Central memory CD8-positive, alpha-beta T cell (primary cell): ENCODE measurements around the gene SLC6A20.

Source experiments
- ATAC-seq: fragments of 150-1000 bp; cut with Tn5 transposase; replicated peaks from 2 replicates; pipeline ENCODE4 v1.10.0; 2022; ENCODE audit warnings: mild to moderate bottlenecking, moderate FRiP score, moderate number of reproducible peaks; ENCODE audit not compliant: poor library complexity, severe bottlenecking; ENCODE audit errors: extremely low read depth
- DNase-seq, 2 donors: peaks; one replicate each; pipeline ENCODE4 v3.0.0; 2021; ENCODE audit warnings: low spot score in 2 of 2
- H3K27ac Mint-ChIP-seq: one replicate; pipeline ENCODE4 v1.8.0; 2022; ENCODE audit warnings: low read depth, mild to moderate bottlenecking, moderate library complexity, mixed read lengths
- H3K27me3 Mint-ChIP-seq: one replicate; pipeline ENCODE4 v1.8.0; 2022; ENCODE audit warnings: mixed read lengths
- H3K36me3 Mint-ChIP-seq: one replicate; pipeline ENCODE4 v1.8.0; 2022; ENCODE audit warnings: mild to moderate bottlenecking, moderate library complexity, mixed read lengths; ENCODE audit not compliant: insufficient read depth
- H3K4me1 Mint-ChIP-seq: one replicate; pipeline ENCODE4 v1.8.0; 2022; ENCODE audit warnings: mixed read lengths
- H3K4me3 Mint-ChIP-seq: one replicate; pipeline ENCODE4 v1.8.0; 2022; ENCODE audit warnings: mild to moderate bottlenecking, moderate library complexity, mixed read lengths
- H3K9me3 Mint-ChIP-seq: one replicate; pipeline ENCODE4 v1.8.0; 2022; ENCODE audit warnings: mixed read lengths

SLC6A20 gene

DNA sequence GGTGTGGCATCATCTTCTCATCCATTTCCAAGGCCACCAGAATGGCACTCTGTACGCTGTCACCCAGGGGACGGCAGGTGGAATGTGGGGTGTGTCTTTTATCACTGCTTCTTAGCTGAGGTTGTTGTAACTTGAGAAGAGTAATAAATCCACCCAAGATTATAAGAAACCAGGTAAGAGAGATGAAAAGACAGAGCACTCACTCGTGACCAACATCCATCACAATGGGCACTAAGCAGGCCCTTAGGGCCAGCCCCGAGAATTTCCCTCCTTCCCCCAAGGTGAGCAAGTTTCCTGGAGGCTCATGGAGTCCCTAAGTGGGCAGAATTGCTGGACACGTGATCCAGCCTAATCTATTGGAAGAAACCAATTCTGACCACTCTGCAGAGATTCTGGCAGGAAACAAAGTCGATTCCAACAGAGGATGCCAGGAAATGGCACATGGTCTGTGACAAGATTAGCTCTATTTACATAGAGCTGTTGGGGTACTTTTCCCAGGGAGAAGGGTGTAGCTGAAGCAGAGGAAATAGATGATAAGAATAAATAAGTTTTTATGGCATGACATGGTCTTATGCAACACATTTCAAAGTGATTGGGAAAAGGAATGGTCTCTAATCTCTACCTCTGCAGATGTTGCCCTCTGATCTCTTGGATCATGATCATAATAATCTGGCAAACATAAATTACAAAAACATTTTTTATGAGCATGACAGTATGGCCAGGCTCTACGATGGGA, 22.5 kb downstream of the SLC6A20 start:
- H3K27ac Mint-ChIP-seq = no peak overlapping the region
- H3K27me3 Mint-ChIP-seq = peaks cover 13% of the 10 kb centered on the region
- H3K36me3 Mint-ChIP-seq = peaks cover 1% of the 10 kb centered on the region
- no peak overlapping the region for H3K4me3 Mint-ChIP-seq
- no peak for ATAC-seq
- H3K9me3 Mint-ChIP-seq = no peaks in the 10 kb centered on the region
- no peaks in the 10 kb centered on the region for H3K4me1 Mint-ChIP-seq
- no peak for DNase-seq

- H3K9me3 Mint-ChIP-seq = no peaks in the 10 kb centered on the region
- H3K27ac Mint-ChIP-seq = no peak overlapping the region
- H3K27me3 Mint-ChIP-seq = peaks cover 18% of the 10 kb centered on the region
Observed at GRCh38 chr3:45773072-45773471, 23.3 kb downstream of the SLC6A20 start.

GRCh38 chr3:45772341-45773035, 23.8 kb downstream of the SLC6A20 start:
- no peaks in the 10 kb centered on the region for H3K4me1 Mint-ChIP-seq
- peaks cover 23% of the 10 kb centered on the region for H3K27me3 Mint-ChIP-seq
- H3K36me3 Mint-ChIP-seq = peaks cover 1% of the 10 kb centered on the region
- ATAC-seq = no peak
- no peaks in the 10 kb centered on the region for H3K9me3 Mint-ChIP-seq
- no peak for DNase-seq
- no peak overlapping the region for H3K27ac Mint-ChIP-seq
- no peak overlapping the region for H3K4me3 Mint-ChIP-seq

More at GRCh38 chr3:45773072-45773471, 23.3 kb downstream of the SLC6A20 start:
- DNase-seq (no peak), ATAC-seq (no peak)
- H3K4me3 Mint-ChIP-seq = no peak overlapping the region
- no peaks in the 10 kb centered on the region for H3K4me1 Mint-ChIP-seq
- H3K36me3 Mint-ChIP-seq = peaks cover 1% of the 10 kb centered on the region

GRCh38 chr3:45771831-45772230, 24.5 kb downstream of the SLC6A20 start:
- H3K4me1 Mint-ChIP-seq = no peaks in the 10 kb centered on the region

GRCh38 chr3:45771166-45771775, 25.1 kb downstream of the SLC6A20 start:
- ATAC-seq (no peak), DNase-seq (no peak)
- H3K4me3 Mint-ChIP-seq = no peak overlapping the region
- no peaks in the 10 kb centered on the region for H3K9me3 Mint-ChIP-seq
- H3K27ac Mint-ChIP-seq = no peak overlapping the region
- no peaks in the 10 kb centered on the region for H3K4me1 Mint-ChIP-seq
- H3K27me3 Mint-ChIP-seq = peaks cover 17% of the 10 kb centered on the region
- H3K36me3 Mint-ChIP-seq = peaks cover 1% of the 10 kb centered on the region

More at GRCh38 chr3:45771831-45772230, 24.5 kb downstream of the SLC6A20 start:
- Mint-ChIP-seq H3K4me3 (no peak overlapping the region), H3K27me3 (peaks cover 22% of the 10 kb centered on the region), H3K36me3 (peaks cover 1% of the 10 kb centered on the region), H3K27ac (no peak overlapping the region), H3K9me3 (no peaks in the 10 kb centered on the region)
- ATAC-seq (no peak), DNase-seq (no peak)

GRCh38 chr3:45765958-45766357, 30.4 kb downstream of the SLC6A20 start:
- Mint-ChIP-seq H3K27ac (no peak overlapping the region), H3K4me3 (no peak overlapping the region), H3K36me3 (no peaks in the 10 kb centered on the region), H3K9me3 (no peaks in the 10 kb centered on the region), H3K27me3 (peaks cover 10% of the 10 kb centered on the region), H3K4me1 (peaks cover 6% of the 10 kb centered on the region)
- DNase-seq (no peak), ATAC-seq (no peak)

GRCh38 chr3:45765266-45765851, 31.0 kb downstream of the SLC6A20 start:
- ATAC-seq (no peak), DNase-seq (no peak)
- Mint-ChIP-seq H3K4me1 (peaks cover 6% of the 10 kb centered on the region), H3K4me3 (no peak overlapping the region), H3K9me3 (no peaks in the 10 kb centered on the region), H3K36me3 (no peaks in the 10 kb centered on the region), H3K27ac (no peak overlapping the region), H3K27me3 (peaks cover 10% of the 10 kb centered on the region)

DNA sequence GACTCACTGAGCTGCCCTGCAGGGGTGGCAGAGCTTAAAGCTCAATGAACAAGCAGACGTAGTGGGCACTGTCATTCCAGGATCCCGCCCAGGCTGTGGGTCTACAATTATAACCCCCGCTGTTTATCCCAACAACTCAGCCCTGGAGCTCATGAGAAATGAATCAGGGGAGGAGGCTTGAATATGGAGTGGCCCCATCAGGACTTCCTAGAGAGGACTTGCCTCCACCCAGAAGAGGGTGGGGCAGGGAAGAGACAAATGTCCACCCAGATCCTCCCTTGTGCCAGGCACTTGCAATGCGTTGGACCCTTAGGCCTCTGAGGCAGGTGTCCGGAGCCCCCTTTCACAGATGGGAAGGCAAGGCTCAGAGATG, 33.0 kb downstream of the SLC6A20 start:
- Mint-ChIP-seq H3K36me3 (no peaks in the 10 kb centered on the region), H3K27ac (no peak overlapping the region), H3K27me3 (peaks cover 7% of the 10 kb centered on the region), H3K9me3 (no peaks in the 10 kb centered on the region), H3K4me3 (no peak overlapping the region), H3K4me1 (peaks cover 6% of the 10 kb centered on the region)
- ATAC-seq = no peak
- DNase-seq = no peak

DNA sequence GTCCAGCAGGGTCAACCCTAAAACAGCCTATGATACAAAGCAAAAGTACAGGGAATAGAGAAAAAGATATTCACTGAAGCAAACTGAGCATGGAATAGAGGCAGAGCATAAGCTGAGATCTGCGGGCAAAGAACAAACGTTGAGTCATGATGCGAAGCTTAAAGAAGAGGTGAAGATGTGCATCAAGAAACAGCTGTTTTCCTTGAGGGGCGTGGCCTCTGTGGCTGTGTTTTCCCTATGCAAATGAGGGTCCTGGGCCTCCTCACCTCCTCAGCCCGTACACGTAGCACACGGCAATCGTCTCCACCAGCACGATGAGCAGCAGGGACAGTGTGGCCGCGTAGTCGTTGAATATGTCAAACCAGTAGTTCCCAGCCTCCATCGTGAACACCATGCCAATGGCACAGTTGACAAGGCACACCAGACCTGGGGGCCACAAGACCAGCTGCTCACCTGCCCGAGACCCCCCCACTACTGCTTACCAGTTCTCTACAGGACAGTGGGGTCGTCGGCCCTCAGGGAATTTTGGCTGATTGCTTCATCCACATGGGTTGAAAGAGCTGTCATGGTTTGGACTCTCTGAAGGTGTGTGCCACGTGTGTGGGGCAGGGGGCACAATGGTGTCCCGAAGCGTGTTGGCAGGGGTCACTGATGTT, 33.6 kb downstream of the SLC6A20 start:
- Mint-ChIP-seq H3K9me3 (no peaks in the 10 kb centered on the region), H3K4me1 (peaks cover 6% of the 10 kb centered on the region), H3K36me3 (no peaks in the 10 kb centered on the region), H3K27ac (no peak overlapping the region), H3K4me3 (no peak overlapping the region), H3K27me3 (peaks cover 2% of the 10 kb centered on the region)
- DNase-seq (no peak), ATAC-seq (no peak)

DNA sequence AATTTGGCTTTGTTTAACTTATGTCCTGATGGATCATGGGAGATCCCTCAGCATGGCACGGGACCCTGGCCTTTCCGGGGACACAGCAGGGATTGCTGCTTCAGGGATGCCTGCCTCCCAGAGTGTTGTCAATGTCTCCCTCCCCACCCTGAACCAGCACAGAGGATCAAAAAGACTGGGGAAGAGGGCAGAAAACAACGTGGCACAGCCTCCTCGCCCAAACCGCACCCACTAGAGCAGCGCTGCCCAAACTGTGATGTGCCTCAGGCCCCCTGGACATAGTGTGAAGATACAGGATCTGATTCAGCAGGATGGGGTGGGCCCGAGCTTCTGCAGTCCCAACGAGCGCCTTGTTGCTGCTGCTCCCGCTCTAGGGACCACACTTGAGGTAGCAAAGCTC, 34.5 kb downstream of the SLC6A20 start:
- no peak for ATAC-seq
- H3K36me3 Mint-ChIP-seq = no peaks in the 10 kb centered on the region

GRCh38 chr3:45760878-45761711, 35.2 kb downstream of the SLC6A20 start:
- Mint-ChIP-seq H3K9me3 (no peaks in the 10 kb centered on the region), H3K4me1 (peaks cover 6% of the 10 kb centered on the region), H3K27ac (no peak overlapping the region), H3K27me3 (no peaks in the 10 kb centered on the region), H3K4me3 (no peak overlapping the region), H3K36me3 (no peaks in the 10 kb centered on the region)
- ATAC-seq (no peak), DNase-seq (no peak)

More for the DNA sequence above, 34.5 kb downstream of the SLC6A20 start:
- no peaks in the 10 kb centered on the region for H3K9me3 Mint-ChIP-seq
- peaks cover 6% of the 10 kb centered on the region for H3K4me1 Mint-ChIP-seq
- no peak overlapping the region for H3K4me3 Mint-ChIP-seq
- no peak for DNase-seq
- H3K27ac Mint-ChIP-seq = no peak overlapping the region
- no peaks in the 10 kb centered on the region for H3K27me3 Mint-ChIP-seq

DNA sequence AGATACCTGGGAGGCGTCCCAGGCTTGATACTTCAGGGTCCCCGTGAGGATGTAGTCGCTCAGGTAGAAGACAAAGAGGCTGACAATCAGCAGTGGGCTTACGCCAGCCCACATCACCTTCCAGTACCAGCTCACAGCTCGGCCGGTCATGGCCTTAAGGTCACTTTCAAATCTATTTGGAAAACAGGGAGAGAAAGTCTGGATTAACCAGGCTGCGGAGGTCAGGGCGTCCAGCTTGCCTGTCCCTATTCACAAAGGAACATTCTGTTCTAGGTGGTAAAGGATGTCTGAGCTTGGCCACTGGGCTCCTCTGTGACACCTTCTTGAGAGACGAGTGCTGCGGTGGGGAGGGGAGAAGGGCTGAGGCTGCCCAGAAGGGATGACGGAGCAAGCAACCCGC, 36.5 kb downstream of the SLC6A20 start:
- DNase-seq (no peak), ATAC-seq (no peak)
- Mint-ChIP-seq H3K27me3 (no peaks in the 10 kb centered on the region), H3K36me3 (no peaks in the 10 kb centered on the region), H3K27ac (no peak overlapping the region), H3K9me3 (no peaks in the 10 kb centered on the region), H3K4me1 (peaks cover 6% of the 10 kb centered on the region), H3K4me3 (no peak overlapping the region)
